C4-2B (cell line): ENCODE measurements around the gene NAPSA.

Source experiments
- ZFX ChIP-seq: fragments of 450-650 bp; IDR thresholded peaks from 2 replicates; pipeline ENCODE4 v1.6.1; 2017
- TF ChIP-seq, protein P1 (sequence below): fragments of 450-650 bp; conservative IDR thresholded peaks from 2 replicates; pipeline ENCODE4 v1.5.1; 2017; ENCODE audit warnings: mild to moderate bottlenecking

GRCh38 chr19:50413096-50413495, 47.7 kb upstream of the NAPSA start:
- TF ChIP-seq, protein P1, sequence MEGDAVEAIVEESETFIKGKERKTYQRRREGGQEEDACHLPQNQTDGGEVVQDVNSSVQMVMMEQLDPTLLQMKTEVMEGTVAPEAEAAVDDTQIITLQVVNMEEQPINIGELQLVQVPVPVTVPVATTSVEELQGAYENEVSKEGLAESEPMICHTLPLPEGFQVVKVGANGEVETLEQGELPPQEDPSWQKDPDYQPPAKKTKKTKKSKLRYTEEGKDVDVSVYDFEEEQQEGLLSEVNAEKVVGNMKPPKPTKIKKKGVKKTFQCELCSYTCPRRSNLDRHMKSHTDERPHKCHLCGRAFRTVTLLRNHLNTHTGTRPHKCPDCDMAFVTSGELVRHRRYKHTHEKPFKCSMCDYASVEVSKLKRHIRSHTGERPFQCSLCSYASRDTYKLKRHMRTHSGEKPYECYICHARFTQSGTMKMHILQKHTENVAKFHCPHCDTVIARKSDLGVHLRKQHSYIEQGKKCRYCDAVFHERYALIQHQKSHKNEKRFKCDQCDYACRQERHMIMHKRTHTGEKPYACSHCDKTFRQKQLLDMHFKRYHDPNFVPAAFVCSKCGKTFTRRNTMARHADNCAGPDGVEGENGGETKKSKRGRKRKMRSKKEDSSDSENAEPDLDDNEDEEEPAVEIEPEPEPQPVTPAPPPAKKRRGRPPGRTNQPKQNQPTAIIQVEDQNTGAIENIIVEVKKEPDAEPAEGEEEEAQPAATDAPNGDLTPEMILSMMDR: no peak
- TF ChIP-seq ZFX: no peak
